ENCODE results near the gene PINK1. TPM values are rescaled to one million over a fixed set of nuclear protein-coding genes. Genes with fewer than 3 reads are reported as not detected.

Gene PINK1
- total RNA-seq, 1 donor = 43.0 TPM

DNA sequence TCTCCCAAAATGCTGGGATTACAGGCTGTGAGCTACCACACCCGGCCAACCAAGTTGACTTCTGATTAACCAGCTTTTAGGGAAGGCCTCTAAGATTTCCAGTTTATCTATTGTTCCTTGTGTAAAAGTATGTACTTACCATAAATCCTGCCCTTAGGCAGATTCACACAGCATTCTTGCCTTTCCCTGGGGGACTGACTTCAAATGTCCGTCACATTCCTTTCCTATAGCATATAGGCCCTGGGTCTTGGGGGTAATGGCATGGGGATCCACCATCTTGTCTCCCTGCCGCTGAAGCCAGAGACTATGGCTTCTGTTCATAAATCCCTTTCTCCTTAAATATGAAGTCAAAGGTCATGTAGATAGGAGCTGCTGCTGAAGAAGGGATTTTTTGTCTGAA is 872 bp upstream of the PINK1 start:
- TF ChIP-seq CTCF (IDR thresholded peaks at IDR 0.05; ENCODE audit: insufficient read depth, low read length) = no peak
- no peak for DNase-seq (ENCODE audit: low read depth)
- H3K4me3 ChIP-seq (ENCODE audit: low read depth, low read length) = no peak overlapping the region

DNA sequence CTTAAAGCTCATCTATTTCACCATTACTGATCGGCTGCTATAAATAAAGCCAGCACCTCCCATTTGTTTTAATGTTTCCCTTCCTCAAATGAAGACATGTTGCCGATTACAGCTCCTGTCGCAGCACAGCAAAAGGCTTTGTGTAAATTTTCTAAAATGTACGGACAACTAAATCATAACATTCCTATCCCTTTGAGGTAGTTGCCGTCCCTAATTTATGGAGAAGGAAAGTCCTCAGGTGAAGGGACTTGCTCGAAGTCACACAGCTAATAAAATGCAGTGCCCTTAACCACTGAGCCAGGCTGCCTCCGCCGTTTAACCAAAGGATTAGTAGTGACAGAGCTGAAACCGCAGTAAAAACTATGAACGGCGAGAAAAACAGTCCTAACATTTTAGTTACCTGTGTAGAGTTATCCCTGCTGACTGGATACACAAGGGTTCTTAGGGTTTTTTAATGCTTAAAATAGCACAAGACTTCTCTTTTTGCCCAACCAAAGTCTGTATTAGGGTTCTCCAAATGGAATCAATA is 871 bp downstream of the PINK1 start:
- no peak for DNase-seq (ENCODE audit: low read depth)
- TF ChIP-seq CTCF (IDR thresholded peaks at IDR 0.05; ENCODE audit: insufficient read depth, low read length) = no peak
- peak overlapping the region; percentile 83 for H3K4me3 ChIP-seq (ENCODE audit: low read depth, low read length)

DNA sequence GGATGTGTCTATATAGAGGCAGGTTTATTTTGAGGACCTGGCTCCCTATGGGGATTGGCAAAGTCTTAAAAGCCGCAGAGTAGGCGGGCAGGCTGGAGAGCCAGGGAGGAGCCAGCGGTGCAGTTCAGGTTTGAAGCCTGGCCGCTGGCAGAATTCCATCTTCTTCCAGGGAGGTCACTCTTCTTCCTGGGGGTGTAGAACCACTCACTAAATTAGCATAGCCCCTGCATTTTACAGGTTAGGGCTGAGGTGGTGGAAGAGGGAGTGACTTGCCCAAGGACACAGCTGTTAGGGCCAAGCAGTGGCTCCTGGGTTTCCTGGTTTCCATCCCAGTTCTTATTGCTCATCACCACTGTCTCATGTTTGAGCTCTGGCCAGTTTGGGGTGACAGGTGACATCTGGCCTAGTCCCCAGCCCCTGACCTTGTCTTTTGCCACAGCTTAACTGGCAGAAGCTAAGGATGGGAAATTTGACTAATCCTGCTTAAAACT is 1.4 kb downstream of the PINK1 start:
- peak; percentile 39 for DNase-seq (ENCODE audit: low read depth)
- H3K4me3 ChIP-seq (ENCODE audit: low read depth, low read length) = peak overlapping the region; percentile 83
- no peak for TF ChIP-seq CTCF (IDR thresholded peaks at IDR 0.05; ENCODE audit: insufficient read depth, low read length)

- no peak for DNase-seq (ENCODE audit: low read depth)
- no peak overlapping the region for H3K4me3 ChIP-seq (ENCODE audit: low read depth, low read length)
- TF ChIP-seq CTCF (IDR thresholded peaks at IDR 0.05; ENCODE audit: insufficient read depth, low read length) = no peak
Measured at GRCh38 chr1:20636785-20637347, 3.6 kb downstream of the PINK1 start.

GRCh38 chr1:20640183-20640597 is 6.9 kb downstream of the PINK1 start:
- DNase-seq (ENCODE audit: low read depth) = peak; percentile 74
- peak; percentile 77 for TF ChIP-seq CTCF (IDR thresholded peaks at IDR 0.05; ENCODE audit: insufficient read depth, low read length)
- no peak overlapping the region for H3K4me3 ChIP-seq (ENCODE audit: low read depth, low read length)

DNA sequence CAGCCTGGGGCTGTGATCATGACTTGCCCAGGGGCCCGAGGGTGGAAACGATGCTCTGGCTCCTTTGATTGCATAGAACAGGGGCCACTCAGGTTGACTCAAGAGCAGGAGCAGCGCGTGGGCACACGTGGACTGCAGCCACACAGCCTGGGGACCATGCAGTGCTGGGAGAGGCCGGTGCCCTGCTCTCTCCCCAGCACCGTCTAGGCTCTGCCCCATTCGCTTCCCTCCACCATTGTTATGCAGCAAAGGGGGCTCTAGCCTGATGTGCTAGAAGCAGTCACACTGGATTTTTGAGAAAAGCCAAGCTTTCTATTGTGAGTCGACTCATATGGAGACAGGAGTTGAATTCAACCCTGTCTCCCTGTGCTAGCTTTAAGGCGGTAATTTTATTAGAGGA is 8.7 kb downstream of the PINK1 start:
- no peak overlapping the region for H3K4me3 ChIP-seq (ENCODE audit: low read depth, low read length)
- no peak for TF ChIP-seq CTCF (IDR thresholded peaks at IDR 0.05; ENCODE audit: insufficient read depth, low read length)
- no peak for DNase-seq (ENCODE audit: low read depth)

- no peak for DNase-seq (ENCODE audit: low read depth)
- H3K4me3 ChIP-seq (ENCODE audit: low read depth, low read length) = no peak overlapping the region
- no peak for TF ChIP-seq CTCF (IDR thresholded peaks at IDR 0.05; ENCODE audit: insufficient read depth, low read length)
Measured at GRCh38 chr1:20643080-20643479, 9.8 kb downstream of the PINK1 start.

Data from fibroblast of the aortic adventitia (primary cell).